ENCODE data around the gene TRMT112.
A peak's percentile ranks its signal among the peaks of the same experiment; 100 is the strongest.
"Not testable (repeated sequence)": the region's sequence is repeated elsewhere in the genome, so short reads cannot be mapped to it uniquely, and the experiment has no call there.

Gene TRMT112

DNA sequence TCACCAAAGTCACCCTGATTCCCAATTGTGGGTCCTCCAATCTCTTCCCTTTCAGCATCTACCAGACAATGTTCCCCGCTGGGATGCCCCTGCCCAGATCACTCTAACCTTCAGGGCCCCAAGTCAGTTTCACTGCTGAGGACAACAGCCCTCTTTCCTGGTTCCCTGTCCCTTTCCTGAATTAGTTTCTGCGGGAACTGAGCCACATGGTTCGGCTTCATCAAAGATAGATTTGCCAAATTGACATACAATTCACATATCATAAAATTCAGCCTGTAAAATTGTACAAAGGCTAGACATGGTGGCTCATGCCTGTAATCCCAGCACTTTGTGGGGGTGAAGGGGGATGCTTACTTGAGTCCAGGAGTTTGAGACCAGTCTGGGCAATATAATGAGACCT is 10.6 kb upstream of the TRMT112 start:
- no peak for DNase-seq

GRCh38 chr11:64327375-64327774 is 10.0 kb upstream of the TRMT112 start:
- no peak for DNase-seq

DNA sequence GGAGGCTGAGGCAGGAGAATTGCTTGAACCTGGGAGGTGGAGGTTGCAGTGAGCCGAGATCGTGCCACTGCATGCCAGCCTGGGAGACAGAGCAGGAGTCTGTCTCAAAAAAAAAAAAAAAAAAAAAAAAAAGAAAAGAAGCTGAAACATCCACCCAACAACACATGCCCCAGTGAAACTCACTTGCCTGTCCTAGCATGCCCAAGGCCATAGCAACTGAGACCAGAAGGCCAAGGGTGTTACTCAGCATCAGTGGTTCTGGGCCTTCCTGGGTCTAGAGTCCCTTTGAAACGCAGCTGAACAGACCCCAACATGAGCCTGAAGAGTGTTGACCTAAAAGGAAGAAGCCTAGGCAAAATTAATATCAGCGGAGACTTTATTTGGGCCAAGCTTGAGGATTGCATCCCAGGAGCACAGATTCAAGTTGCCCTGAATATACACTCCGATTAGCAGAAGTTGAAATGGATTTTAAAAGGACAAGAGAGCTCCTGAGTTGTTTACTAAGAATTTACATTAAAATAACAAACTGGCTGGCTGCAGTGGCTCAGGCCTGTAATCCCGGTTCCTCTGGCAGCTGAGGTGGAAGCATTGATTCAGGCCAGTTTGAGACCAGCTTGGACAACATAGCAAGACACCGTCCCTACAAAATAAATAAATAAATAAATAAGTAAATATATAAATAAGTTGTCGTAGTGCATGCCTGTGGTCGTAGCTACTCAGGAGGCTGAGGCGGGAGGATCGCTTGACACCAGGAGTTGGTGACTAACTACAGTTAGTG is 7.5 kb upstream of the TRMT112 start:
- DNase-seq = no peak

DNA sequence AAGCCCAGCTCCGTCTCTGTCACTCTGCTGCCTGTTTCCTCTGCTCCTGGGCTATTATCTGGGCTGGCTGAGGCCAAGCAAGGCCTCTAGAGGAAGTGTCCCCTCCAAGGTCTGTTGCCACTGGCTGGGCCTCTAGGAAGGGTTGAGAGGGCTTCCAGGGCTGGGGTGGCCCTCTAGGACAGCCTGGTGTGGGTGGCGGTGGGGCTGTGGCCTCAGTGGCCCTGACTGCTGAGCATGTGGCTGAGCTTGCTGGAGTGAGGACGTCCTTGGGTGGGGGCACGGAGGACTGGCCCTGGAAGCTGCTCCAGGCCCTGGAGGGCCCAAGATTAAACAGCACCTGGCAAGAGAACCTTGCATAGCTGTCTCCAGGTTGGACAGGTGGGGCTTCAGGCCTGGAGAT is 6.6 kb upstream of the TRMT112 start:
- not testable (repeated sequence) for DNase-seq

GRCh38 chr11:64323373-64323772 is 6.0 kb upstream of the TRMT112 start:
- no peak for DNase-seq

DNA sequence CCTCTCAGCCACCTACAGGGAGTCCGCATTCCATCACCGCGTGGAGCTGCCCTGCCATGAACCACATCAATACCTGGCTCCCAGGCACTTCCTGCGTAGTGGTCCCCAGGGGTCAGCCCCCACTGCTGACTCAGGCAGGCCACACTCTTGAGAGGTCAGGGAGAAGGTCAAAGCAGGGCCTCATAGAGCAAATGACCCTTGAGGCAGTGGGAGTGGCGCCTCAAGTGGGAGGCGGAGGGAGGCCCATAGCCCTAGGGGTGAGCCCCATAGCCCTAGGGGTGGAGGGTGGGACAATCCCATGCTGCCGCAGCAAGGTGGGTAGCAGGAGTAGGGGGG is 5.5 kb upstream of the TRMT112 start:
- DNase-seq = no peak

DNA sequence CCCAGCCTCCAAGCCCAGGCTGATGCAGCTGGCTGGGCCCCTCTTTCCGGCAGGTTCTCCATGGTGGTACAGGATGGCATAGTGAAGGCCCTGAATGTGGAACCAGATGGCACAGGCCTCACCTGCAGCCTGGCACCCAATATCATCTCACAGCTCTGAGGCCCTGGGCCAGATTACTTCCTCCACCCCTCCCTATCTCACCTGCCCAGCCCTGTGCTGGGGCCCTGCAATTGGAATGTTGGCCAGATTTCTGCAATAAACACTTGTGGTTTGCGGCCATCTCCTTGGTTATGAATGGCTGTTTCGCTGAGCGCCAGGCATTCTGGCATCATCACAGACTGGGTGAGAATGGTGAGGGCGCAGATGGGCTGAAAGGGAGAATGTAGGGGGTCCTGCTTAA is 4.2 kb upstream of the TRMT112 start:
- DNase-seq = no peak

DNA sequence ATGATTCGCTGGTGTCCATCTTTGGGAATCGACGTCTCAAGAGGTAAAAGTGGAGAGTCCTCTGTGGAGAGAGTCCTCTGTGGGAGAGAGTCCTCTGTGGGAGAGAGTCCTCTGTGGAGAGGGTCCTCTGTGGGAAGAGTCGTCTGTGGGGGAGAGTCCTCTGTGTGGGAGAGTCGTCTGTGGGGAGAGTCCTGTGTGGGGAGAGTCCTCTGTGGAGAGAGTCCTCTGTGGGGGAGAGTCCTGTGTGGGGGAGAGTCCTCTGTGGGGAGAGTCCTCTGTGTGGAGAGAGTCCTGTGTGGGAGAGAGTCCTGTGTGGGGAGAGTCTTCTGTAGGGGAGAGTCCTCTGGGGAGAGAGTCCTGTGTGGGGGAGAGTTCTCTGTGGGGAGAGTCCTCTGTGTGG is 3.7 kb upstream of the TRMT112 start:
- no peak for DNase-seq

GRCh38 chr11:64320556-64320955 is 3.2 kb upstream of the TRMT112 start:
- no peak for DNase-seq

DNA sequence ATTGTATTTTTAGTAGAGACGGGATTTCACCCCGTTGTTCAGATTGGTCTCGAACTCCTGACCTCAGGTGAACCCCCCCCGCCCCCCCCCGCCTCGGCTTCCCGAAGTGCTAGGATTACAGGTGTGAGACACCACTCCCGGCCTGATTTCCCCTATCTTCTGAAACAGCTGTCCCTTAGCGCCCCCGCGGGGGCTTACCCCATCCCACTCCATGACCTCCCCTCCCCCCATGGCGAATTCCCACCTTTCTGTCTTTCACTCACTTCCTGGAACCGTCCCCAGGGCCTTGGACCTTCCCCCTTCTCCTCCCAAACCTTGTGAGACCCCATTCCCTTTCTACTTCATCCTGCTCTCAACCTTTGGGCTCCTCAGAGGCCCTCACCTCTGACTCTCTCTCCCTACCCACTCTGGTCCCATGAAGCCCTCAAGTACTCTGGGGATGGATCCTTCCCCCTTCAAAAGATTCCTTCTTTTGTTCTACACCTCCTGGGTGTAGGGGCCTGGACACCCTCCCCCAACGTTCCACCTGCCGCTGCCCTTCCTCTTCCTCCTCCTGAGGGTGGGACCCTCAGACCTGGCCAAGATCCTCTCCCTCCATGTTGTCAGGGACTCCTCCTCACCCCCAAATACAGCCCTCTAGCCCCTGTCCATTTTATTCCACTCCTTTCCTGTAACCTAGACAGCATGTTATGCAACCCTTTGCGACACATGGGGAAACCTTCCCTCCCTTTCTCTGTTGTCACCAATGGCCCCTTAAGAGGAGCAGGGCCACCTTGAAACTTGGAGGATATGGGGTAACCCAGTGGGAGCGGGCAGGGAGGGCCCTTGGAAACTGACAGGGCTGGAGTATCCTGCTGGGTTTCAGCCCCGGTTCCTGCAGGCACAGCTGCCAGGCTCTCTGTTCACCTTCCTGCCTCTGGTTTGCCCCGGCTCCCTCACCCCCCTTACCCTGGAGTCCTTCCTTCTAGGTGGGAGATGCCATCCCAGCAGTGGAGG is 1.7 kb upstream of the TRMT112 start:
- DNase-seq = no peak

- DNase-seq = peak; percentile 97
These were observed 804 bp upstream of the TRMT112 start, which contains the start of gene PRDX5 for GRCh38 chr11:64317961-64318765. Gene PRDX5 (plus strand): TSS chr11:64318121. CDS start chr11:64318216, 95 bp downstream.

DNA sequence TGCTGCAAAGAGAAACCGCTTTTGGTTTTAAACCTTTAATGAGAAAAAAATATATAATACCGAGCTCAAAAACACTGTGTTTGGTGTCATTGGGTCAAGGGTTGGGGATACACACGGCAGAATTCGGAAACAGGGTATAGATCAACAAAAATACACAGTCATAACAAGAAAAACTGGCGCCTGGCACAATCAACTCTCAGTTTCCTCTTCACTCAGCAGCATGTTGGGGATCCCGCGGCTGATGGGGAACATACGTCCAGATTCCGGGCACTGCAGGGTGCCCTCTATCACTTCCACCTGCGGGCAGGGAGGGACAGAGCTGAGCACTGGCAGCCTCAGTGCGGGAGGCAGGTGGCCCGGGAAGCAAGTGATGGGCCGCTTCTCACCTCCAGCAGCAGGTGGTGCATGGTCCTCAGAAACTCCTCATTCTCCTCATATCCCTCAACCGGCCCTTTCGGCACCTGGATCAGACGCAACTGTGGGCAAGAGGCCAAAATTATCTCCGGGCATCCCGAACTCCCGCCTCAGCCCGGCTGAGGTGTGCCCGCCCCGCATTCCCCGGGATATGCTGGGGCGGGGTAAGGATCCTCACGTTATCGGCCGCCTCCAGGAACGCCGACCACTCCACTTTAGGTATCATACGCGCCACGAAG is 561 bp downstream of the TRMT112 start:
- DNase-seq = no peak

DNA sequence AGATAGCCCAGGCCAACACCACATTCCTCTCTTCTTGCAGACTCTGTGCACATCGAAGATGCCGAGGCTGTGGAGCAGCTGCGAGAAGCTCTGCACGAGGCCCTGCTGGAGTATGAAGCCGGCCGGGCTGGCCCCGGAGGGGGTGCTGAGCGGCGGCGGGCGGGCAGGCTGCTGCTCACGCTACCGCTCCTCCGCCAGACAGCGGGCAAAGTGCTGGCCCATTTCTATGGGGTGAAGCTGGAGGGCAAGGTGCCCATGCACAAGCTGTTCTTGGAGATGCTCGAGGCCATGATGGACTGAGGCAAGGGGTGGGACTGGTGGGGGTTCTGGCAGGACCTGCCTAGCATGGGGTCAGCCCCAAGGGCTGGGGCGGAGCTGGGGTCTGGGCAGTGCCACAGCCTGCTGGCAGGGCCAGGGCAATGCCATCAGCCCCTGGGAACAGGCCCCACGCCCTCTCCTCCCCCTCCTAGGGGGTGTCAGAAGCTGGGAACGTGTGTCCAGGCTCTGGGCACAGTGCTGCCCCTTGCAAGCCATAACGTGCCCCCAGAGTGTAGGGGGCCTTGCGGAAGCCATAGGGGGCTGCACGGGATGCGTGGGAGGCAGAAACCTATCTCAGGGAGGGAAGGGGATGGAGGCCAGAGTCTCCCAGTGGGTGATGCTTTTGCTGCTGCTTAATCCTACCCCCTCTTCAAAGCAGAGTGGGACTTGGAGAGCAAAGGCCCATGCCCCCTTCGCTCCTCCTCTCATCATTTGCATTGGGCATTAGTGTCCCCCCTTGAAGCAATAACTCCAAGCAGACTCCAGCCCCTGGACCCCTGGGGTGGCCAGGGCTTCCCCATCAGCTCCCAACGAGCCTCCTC is 1.5 kb downstream of the TRMT112 start:
- DNase-seq = not testable (repeated sequence)

GRCh38 chr11:64314805-64315561 is 2.4 kb downstream of the TRMT112 start:
- DNase-seq = no peak

DNA sequence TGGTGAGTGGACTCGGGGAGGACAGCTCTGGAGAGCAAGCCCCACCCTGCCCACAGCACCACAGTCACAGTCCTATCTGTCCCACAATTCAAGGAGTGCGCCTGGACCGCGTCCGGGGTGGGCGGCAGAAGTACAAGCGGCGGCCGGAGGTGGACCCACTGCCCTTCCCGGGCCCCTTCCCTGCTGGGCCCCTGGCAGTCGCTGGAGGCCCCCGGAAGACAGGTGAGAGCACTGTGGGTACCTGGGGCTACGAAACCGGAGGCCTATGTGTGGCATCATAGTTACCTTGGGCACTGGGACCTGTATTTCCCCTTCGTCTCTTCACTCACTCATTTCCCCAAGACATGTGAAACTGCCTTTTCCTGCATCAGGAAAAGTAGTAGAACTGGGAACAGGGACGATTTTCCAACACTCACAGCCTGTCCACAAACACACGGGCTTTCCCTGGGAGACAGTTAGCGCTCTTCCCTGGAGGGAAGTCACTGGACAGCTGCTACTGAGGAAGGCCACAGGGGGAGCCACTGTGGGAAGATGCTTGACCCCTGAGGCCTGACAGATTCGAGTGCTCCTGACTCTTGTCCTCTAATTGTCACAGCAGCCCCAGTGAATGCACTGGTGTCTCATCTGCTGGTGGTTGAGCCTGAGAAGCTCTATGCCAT is 3.1 kb downstream of the TRMT112 start:
- DNase-seq = no peak

- no peak for DNase-seq
These were observed 3.7 kb downstream of the TRMT112 start for GRCh38 chr11:64313491-64314145.

GRCh38 chr11:64312947-64313346 is 4.4 kb downstream of the TRMT112 start:
- DNase-seq = no peak

DNA sequence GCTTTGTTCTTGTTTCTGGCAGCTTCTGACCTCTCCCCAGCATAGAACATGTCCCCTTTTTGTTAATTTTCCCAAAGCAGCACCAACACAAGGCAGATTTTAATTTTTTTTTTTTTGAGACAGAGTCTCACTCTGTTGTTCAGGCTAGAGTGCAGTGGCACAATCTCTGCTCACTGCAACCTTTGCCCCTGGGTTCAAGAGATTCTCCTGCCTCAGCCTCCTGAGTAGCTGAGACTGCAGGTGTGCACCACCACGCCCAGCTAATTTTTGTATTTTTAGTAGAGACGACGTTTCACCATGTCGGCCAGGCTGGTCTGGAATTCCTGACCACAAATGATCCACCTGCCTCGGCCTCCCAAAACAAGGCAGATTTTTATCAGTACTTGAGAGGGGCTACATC is 9.6 kb downstream of the TRMT112 start:
- DNase-seq = not testable (repeated sequence)
